WTC11 (cell line): ENCODE results near the gene ALG1L2.

Source experiments
- ELF4 ChIP-seq: sonication (generic); formaldehyde crosslinking; IDR thresholded peaks from 2 replicates; pipeline ENCODE4 v1.8.1; 2022; ENCODE audit warnings: low read depth, mild to moderate bottlenecking, moderate library complexity, missing genetic modification reagents
- ETV6 ChIP-seq: sonication (generic); formaldehyde crosslinking; IDR thresholded peaks from 2 replicates; pipeline ENCODE4 v1.8.1; 2022; ENCODE audit warnings: mild to moderate bottlenecking, missing genetic modification reagents
- FOXP1 ChIP-seq: sonication (generic); formaldehyde crosslinking; IDR thresholded peaks from 2 replicates; pipeline ENCODE4 v1.8.0; 2022; ENCODE audit warnings: missing genetic modification reagents, mild to moderate bottlenecking, moderate library complexity, borderline replicate concordance
- SP1 ChIP-seq: sonication (generic); formaldehyde crosslinking; conservative IDR thresholded peaks from 2 replicates; pipeline ENCODE4 v1.8.1; 2022; ENCODE audit warnings: missing genetic modification reagents
- TF ChIP-seq, protein P1 (sequence below): sonication (generic); formaldehyde crosslinking; IDR thresholded peaks from 2 replicates; pipeline ENCODE4 v1.8.0; 2022; ENCODE audit warnings: mild to moderate bottlenecking, missing genetic modification reagents
- TF ChIP-seq, protein P2 (sequence below): fragments of 200-600 bp; IDR thresholded peaks from 2 replicates; pipeline ENCODE4 v1.8.0; 2022; ENCODE audit warnings: antibody characterized with exemption
- TF ChIP-seq, protein P3 (sequence below): sonication (generic); formaldehyde crosslinking; conservative IDR thresholded peaks from 2 replicates; pipeline ENCODE4 v1.8.1; 2023; ENCODE audit warnings: mild to moderate bottlenecking, low read depth, missing genetic modification reagents, moderate library complexity

- no peak for TF ChIP-seq ELF4 (CRISPR knock-in tag)
- TF ChIP-seq, protein P1, sequence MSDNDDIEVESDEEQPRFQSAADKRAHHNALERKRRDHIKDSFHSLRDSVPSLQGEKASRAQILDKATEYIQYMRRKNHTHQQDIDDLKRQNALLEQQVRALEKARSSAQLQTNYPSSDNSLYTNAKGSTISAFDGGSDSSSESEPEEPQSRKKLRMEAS = no peak
- TF ChIP-seq, protein P2, sequence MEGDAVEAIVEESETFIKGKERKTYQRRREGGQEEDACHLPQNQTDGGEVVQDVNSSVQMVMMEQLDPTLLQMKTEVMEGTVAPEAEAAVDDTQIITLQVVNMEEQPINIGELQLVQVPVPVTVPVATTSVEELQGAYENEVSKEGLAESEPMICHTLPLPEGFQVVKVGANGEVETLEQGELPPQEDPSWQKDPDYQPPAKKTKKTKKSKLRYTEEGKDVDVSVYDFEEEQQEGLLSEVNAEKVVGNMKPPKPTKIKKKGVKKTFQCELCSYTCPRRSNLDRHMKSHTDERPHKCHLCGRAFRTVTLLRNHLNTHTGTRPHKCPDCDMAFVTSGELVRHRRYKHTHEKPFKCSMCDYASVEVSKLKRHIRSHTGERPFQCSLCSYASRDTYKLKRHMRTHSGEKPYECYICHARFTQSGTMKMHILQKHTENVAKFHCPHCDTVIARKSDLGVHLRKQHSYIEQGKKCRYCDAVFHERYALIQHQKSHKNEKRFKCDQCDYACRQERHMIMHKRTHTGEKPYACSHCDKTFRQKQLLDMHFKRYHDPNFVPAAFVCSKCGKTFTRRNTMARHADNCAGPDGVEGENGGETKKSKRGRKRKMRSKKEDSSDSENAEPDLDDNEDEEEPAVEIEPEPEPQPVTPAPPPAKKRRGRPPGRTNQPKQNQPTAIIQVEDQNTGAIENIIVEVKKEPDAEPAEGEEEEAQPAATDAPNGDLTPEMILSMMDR = no peak
- TF ChIP-seq, protein P3, sequence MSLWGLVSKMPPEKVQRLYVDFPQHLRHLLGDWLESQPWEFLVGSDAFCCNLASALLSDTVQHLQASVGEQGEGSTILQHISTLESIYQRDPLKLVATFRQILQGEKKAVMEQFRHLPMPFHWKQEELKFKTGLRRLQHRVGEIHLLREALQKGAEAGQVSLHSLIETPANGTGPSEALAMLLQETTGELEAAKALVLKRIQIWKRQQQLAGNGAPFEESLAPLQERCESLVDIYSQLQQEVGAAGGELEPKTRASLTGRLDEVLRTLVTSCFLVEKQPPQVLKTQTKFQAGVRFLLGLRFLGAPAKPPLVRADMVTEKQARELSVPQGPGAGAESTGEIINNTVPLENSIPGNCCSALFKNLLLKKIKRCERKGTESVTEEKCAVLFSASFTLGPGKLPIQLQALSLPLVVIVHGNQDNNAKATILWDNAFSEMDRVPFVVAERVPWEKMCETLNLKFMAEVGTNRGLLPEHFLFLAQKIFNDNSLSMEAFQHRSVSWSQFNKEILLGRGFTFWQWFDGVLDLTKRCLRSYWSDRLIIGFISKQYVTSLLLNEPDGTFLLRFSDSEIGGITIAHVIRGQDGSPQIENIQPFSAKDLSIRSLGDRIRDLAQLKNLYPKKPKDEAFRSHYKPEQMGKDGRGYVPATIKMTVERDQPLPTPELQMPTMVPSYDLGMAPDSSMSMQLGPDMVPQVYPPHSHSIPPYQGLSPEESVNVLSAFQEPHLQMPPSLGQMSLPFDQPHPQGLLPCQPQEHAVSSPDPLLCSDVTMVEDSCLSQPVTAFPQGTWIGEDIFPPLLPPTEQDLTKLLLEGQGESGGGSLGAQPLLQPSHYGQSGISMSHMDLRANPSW = no peak
- TF ChIP-seq ETV6 (CRISPR knock-in tag) = no peak
- no peak for TF ChIP-seq SP1
- TF ChIP-seq FOXP1 (CRISPR knock-in tag) = no peak
Measured at GRCh38 chr3:130048726-130049125, 32.9 kb upstream of the ALG1L2 start.
